WERI-Rb-1 (cell line): ENCODE data around the gene DPY19L2.
"Not testable (repeated sequence)": the region's sequence is repeated elsewhere in the genome, so short reads cannot be mapped to it uniquely, and the experiment has no call there.

ENCODE experiments used
- DNase-seq: peaks from one replicate; pipeline ENCODE4 v3.0.0-alpha.2; 2020
- H3K27ac ChIP-seq: fragments of 250-450 bp; sonication (Bioruptor Pico); 2 replicates; pipeline ENCODE4 v1.5.1; 2020; ENCODE audit warnings: mild to moderate bottlenecking, moderate library complexity
- H3K27me3 ChIP-seq: fragments of 250-450 bp; sonication (Bioruptor Pico); 2 replicates; pipeline ENCODE4 v1.5.1; 2021; ENCODE audit warnings: mild to moderate bottlenecking, low read depth, moderate library complexity; ENCODE audit not compliant: insufficient read depth, severe bottlenecking
- H3K36me3 ChIP-seq: fragments of 250-450 bp; sonication (Bioruptor Pico); 2 replicates; pipeline ENCODE4 v1.5.1; 2020; ENCODE audit warnings: mild to moderate bottlenecking, moderate library complexity
- H3K4me3 ChIP-seq: 2 replicates; pipeline ENCODE4 v1.5.1; 2011; ENCODE audit warnings: low read depth, mild to moderate bottlenecking, control low read depth, low read length
- H3K9me3 ChIP-seq: fragments of 250-450 bp; sonication (Bioruptor Pico); 2 replicates; pipeline ENCODE4 v1.5.1; 2021; ENCODE audit warnings: mild to moderate bottlenecking, moderate library complexity; ENCODE audit not compliant: severe bottlenecking

Gene DPY19L2

GRCh38 chr12:63689141-63689540, 20.8 kb upstream of the DPY19L2 start:
- H3K36me3 ChIP-seq, result not testable (repeated sequence)

GRCh38 chr12:63686623-63687022, 18.3 kb upstream of the DPY19L2 start:
- not testable (repeated sequence) for H3K27ac ChIP-seq, H3K27me3 ChIP-seq, H3K36me3 ChIP-seq, H3K4me3 ChIP-seq, H3K9me3 ChIP-seq, DNase-seq

More at GRCh38 chr12:63689141-63689540, 20.8 kb upstream of the DPY19L2 start:
- not testable (repeated sequence) for H3K27me3 ChIP-seq, H3K9me3 ChIP-seq, DNase-seq, H3K4me3 ChIP-seq, H3K27ac ChIP-seq

DNA sequence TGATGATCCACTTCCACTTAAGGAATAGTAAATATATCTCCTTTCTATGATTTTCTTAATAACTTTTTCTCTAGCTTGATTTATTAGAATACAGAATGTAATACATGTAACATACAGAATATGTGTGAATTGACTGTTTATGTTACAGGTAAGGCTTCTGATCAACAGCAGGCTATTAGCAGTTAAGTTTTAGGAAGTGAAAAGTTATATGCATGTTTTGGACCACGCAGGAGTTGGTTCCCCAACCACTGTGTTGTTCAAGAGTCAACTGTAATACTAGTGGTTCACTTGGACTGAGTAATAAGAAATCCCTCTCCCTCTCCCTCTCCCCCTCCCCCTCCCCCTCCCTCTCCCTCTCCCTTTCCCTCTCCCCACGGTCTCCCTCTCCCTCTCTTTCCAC, 17.5 kb upstream of the DPY19L2 start:
- not testable (repeated sequence) for H3K27ac ChIP-seq, DNase-seq, H3K4me3 ChIP-seq, H3K36me3 ChIP-seq, H3K9me3 ChIP-seq, H3K27me3 ChIP-seq

DNA sequence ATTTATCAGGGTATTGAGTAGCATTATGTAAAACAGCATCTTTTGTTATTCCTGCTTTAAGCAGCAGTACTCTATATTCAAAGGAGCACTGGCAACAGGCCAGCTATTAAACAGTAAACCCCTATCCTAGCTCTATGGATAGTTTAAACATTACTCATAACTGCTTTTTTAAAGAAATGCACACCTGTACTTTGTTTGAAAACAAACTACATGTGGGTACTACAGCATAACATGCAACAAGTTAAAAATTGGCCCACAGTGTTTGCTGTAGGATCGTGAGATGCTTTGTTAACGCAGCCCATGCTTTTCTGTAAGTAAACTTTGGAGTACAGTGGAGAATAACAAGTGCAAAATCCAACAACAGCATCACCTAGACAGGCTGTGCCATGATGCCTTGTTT, 14.3 kb upstream of the DPY19L2 start:
- not testable (repeated sequence) for H3K9me3 ChIP-seq, H3K27ac ChIP-seq, H3K27me3 ChIP-seq, H3K4me3 ChIP-seq, DNase-seq, H3K36me3 ChIP-seq

GRCh38 chr12:63680758-63681157, 12.5 kb upstream of the DPY19L2 start:
- DNase-seq, H3K36me3 ChIP-seq: not testable (repeated sequence)

DNA sequence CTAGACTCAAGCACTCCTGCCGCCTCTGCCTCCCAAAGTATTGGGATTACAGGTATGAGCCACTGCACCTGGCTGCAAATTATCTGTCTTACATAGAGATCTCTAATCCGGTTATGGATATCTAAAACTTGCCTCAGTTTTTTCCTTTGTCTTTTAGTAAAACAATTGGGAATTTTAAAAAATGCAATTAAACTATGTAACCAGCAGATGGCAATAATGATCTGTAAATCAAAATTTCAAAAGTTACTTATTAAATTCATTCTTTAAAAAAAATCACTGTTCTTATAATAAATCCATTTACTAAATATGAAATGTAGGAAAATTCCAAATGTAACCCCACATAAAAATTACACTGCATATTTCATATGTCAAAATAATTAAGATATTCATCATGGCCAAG, 4.3 kb upstream of the DPY19L2 start:
- H3K27me3 ChIP-seq, H3K9me3 ChIP-seq, DNase-seq, H3K36me3 ChIP-seq, H3K4me3 ChIP-seq, H3K27ac ChIP-seq: not testable (repeated sequence)

More at GRCh38 chr12:63680758-63681157, 12.5 kb upstream of the DPY19L2 start:
- H3K27ac ChIP-seq, H3K4me3 ChIP-seq, H3K27me3 ChIP-seq, H3K9me3 ChIP-seq: not testable (repeated sequence)

DNA sequence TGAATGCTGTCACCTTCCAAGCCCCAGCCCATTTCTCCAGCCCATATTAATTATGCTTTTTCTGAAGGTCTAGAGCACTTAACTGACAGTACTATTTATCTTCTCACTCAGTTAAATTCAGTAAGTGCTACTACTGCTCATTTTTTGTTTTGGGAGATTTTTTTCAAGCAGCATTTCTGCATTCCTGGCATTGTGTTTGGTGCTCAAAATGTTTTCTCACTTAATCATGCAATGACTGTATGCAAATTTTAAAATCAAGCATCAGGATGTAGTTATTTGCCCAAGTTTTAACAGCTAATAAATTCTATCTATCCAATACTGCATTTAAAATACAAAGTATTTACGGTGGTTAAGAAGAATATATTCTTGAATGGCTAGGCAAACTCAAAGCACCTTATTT, 1.6 kb upstream of the DPY19L2 start:
- not testable (repeated sequence) for H3K4me3 ChIP-seq, H3K9me3 ChIP-seq, DNase-seq, H3K36me3 ChIP-seq, H3K27me3 ChIP-seq, H3K27ac ChIP-seq

GRCh38 chr12:63669427-63669826, 1.1 kb upstream of the DPY19L2 start:
- H3K36me3 ChIP-seq, H3K27me3 ChIP-seq, H3K9me3 ChIP-seq, H3K27ac ChIP-seq, DNase-seq: not testable (repeated sequence)
- peak overlapping the region; percentile 92; the same call in 1 of the 2 replicates for H3K4me3 ChIP-seq

GRCh38 chr12:63668800-63669365, 590 bp upstream of the DPY19L2 start:
- H3K27ac ChIP-seq, H3K36me3 ChIP-seq, H3K27me3 ChIP-seq, H3K9me3 ChIP-seq, DNase-seq: not testable (repeated sequence)
- peak overlapping the region; percentile 92 for H3K4me3 ChIP-seq

DNA sequence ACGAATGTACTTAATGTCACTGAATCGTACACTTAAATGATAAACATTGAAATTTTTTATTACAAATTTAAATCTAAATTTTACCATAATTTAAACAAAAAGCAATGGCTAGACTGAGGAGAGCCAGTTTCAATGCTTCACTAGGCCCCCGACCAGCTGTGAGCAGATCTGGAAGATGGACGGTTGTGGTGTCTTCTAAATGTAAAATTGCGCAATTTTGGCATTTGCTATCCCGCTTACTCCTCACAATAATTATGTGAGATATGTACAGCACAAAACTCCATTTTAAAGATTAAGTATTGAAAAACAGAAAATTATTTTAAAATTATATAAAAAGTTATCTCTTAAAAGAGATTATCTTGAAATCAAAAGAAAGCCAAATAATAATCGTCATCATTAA, 5.3 kb downstream of the DPY19L2 start:
- H3K27ac ChIP-seq, H3K9me3 ChIP-seq, H3K27me3 ChIP-seq, H3K4me3 ChIP-seq, DNase-seq, H3K36me3 ChIP-seq: not testable (repeated sequence)

DNA sequence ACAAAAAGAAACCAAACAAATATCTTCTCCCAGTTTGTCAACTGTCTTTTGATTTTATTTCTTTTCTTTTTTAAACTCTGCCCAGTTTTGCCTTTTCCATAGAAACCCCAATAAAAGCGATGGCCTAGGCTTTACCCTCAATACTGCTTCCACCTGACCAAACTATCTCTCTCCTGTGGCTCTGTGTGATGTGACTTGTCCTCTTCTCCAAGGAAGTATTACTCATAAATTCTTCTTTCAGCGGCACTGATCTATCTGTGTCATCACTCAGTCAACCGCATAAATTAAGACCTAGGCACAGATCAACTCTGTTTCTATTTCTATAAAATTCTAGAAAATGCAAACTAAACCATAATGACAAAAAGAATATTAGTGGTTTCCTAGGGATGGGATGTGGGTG, 9.8 kb downstream of the DPY19L2 start:
- not testable (repeated sequence) for DNase-seq, H3K4me3 ChIP-seq, H3K9me3 ChIP-seq, H3K36me3 ChIP-seq, H3K27me3 ChIP-seq, H3K27ac ChIP-seq

DNA sequence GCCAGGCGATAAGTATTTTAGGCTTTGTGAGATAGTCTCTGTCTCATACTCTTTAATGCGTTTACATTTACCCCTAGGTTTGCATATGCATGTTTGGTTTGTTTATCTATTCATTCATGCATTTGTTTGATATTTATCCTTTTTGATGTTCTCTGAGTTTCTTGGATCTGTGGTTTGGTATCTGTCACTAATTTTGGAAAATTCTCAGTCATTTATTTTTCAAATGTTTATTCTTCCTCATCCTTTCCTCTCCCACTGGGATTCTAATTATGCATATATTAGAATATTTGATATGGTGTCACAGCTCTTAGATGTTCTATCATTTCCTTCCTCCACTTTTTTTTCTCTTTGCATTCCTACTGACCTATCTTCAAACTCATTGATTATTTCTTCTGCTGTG, 11.9 kb downstream of the DPY19L2 start:
- not testable (repeated sequence) for H3K27ac ChIP-seq, H3K36me3 ChIP-seq, DNase-seq, H3K4me3 ChIP-seq, H3K9me3 ChIP-seq, H3K27me3 ChIP-seq

DNA sequence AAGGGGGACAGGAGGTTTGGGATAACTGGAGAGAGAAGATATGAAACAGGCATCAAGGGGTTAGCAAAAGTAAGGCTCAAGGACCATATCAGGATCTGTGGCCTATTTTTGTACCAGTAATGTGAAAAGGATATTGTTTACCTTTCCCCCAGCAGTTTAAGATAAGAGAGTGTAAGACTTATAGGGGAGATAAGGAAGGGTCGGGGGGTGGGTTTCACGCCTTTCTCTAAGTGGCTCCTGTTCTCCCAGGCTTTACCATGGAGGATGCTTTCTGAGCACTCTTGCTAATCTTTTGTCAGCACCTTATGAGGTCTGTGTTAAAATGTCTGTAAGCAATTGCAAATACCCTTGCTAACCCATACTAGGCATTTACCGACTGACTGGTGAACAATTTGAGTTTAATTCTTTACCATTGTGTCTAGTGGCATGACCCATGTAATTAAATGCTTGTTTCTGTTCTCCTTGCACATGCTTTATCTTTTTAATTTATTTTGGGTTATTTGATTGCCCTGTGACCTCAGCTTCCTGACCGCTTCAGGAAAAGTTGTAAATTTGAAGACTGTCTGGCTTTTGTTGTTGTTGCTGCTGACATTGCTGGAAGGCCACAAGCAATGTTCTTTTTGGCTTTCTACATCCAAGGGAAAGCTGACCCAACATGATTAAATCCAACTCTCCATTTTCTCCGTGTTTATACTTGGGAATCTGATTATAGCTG, 12.6 kb downstream of the DPY19L2 start:
- not testable (repeated sequence) for H3K27me3 ChIP-seq, H3K36me3 ChIP-seq, DNase-seq, H3K4me3 ChIP-seq, H3K9me3 ChIP-seq, H3K27ac ChIP-seq

DNA sequence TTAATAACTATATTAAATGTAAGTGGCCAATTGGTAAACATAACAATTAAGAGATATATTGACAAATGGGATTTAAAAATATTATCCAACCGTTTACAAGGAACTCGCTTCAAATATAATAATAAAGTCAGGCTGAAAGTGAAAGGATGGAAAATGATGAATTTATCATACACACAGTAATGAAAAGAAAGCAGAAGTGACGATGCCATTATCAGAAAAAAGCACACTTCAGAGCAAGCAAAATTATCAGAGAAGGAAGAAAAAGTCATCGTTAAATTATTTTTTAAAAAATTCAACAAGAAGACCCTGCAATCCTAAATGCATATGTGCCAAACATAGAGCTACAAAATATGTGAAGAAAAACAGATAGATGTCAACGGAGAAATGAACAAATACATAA, 13.8 kb downstream of the DPY19L2 start:
- H3K36me3 ChIP-seq, H3K27me3 ChIP-seq, DNase-seq, H3K9me3 ChIP-seq, H3K4me3 ChIP-seq, H3K27ac ChIP-seq: not testable (repeated sequence)

DNA sequence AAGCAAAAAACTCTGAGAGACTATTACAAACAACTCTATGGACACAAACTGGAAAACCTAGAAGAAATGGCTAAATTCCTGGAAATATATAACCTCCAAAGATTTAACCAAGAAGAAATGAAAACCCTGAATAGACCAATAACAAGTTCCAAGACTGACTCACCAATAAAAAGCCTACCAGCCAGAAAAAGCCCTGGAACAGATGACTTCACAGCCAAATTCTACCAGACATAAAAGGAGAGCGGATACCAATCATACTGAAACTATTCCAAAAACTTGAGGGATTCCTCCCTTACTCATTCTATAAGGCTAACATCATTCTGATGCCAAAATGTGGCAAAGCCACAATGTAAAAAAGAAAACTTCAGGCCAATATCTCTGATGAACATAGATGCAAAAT, 18.8 kb downstream of the DPY19L2 start:
- not testable (repeated sequence) for DNase-seq, H3K27me3 ChIP-seq, H3K4me3 ChIP-seq, H3K27ac ChIP-seq, H3K36me3 ChIP-seq, H3K9me3 ChIP-seq
